Measurements from ENCODE around the gene VWA3B.

Gene VWA3B

GRCh38 chr2:98161186-98161585 lies 74.2 kb downstream of the VWA3B start:
- DNase-seq (ENCODE audit: insufficient read length, low spot score): no peak

GRCh38 chr2:98164256-98164655 lies 77.3 kb downstream of the VWA3B start:
- FAIRE-seq: no peak
- DNase-seq (ENCODE audit: insufficient read length, low spot score): no peak
- no peak for TF ChIP-seq POLR2A (IDR thresholded peaks at IDR 0.05; ENCODE audit: low read depth, low read length)

More at GRCh38 chr2:98161186-98161585, 74.2 kb downstream of the VWA3B start:
- no peak for FAIRE-seq
- TF ChIP-seq POLR2A (IDR thresholded peaks at IDR 0.05; ENCODE audit: low read depth, low read length): no peak

DNA sequence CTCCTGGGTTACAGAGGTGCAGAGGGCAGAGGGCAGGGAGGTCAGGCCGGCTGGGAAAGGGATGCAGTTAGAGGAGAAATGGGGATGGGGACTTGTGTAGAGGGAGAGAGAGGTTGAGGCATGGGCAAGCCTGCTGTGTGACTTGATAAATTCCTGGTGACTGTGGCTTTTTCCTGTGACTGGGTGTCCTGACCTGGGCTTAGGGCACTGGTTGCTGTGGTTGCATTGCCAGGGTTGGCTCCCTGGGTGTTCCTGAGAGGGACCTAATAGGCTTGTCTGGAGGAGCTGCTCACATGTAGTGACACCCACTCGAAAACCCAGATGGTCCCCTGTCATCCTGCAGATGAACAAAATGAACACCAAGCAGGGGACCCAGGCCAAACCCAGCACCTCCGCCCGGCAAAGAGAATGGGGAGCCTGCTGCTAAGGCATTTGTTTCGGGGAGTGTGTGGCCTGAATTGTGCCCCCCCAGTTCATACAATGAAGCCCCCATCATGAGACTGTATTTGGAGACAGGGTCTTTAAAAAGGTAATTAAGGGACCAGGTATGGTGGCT lies 78.6 kb downstream of the VWA3B start:
- no peak for TF ChIP-seq POLR2A (IDR thresholded peaks at IDR 0.05; ENCODE audit: low read depth, low read length)

DNA sequence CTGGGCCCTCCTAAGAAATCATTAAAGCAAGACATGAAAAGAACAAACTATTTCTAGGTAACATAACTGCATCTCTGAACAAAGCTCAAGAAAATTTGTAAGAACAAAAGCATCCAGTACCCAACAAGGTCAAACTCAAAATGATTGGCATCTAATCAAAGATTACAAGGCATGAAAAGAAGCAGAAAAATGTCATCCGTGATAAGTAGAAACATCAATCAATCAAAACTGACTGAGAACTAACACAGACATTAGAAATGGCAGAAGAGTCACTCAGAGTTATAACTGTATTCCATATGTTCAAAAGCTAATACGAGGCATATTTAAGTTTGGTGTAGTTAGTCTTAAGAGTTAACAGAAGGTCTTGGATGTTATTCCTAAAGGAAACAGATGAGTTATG lies 80.9 kb downstream of the VWA3B start:
- no peak for TF ChIP-seq POLR2A (IDR thresholded peaks at IDR 0.05; ENCODE audit: low read depth, low read length)
- FAIRE-seq: no peak
- DNase-seq (ENCODE audit: insufficient read length, low spot score): no peak

More for the DNA sequence above, 78.6 kb downstream of the VWA3B start:
- FAIRE-seq (no peak), DNase-seq (ENCODE audit: insufficient read length, low spot score) (no peak)

GRCh38 chr2:98170076-98170475 lies 83.1 kb downstream of the VWA3B start:
- DNase-seq (ENCODE audit: insufficient read length, low spot score): no peak
- FAIRE-seq: no peak
- TF ChIP-seq POLR2A (IDR thresholded peaks at IDR 0.05; ENCODE audit: low read depth, low read length): no peak

- DNase-seq (ENCODE audit: insufficient read length, low spot score) (no peak), FAIRE-seq (no peak)
- TF ChIP-seq POLR2A (IDR thresholded peaks at IDR 0.05; ENCODE audit: low read depth, low read length): no peak
Measured at GRCh38 chr2:98172150-98172765, 85.3 kb downstream of the VWA3B start.

DNA sequence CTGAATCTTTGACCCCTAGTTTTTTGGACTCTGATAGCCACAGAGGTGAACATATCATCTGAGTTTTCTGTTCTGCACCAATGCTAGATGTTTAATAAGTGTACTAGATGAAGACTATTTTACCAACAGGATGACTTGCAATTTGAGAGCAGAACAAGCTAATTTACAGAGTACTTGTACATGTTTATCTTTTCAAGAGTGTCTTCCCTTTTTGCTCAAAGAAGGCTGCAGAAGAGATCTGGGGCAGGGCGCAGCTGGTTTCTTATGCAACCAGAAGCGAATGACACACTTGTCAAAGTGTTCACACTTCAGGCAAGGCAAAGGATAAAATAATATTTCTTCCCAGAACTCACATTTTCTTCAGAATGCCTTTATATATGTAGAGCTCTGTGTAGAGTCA lies 86.0 kb downstream of the VWA3B start:
- DNase-seq (ENCODE audit: insufficient read length, low spot score) (no peak), FAIRE-seq (no peak)
- TF ChIP-seq POLR2A (IDR thresholded peaks at IDR 0.05; ENCODE audit: low read depth, low read length): no peak

DNA sequence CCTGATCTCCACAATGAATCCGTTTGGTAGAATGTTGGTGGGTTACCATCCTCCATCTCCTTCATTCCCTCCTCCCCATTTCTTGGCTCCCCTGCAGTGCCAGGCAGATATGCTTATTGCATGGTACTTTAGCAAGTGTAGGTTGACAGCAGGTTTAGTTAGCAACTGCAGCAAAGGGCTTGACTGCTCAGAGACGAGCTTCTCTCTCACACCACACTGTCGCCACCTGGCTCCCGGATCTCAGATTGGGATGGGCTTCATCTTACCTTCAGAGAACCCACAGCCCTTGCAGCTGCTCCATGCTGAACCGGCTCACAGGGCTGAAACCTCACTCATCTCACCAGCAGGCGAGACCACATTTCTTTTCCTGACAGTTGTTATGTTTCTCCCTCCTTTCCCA lies 88.8 kb downstream of the VWA3B start:
- FAIRE-seq (no peak), DNase-seq (ENCODE audit: insufficient read length, low spot score) (no peak)
- TF ChIP-seq POLR2A (IDR thresholded peaks at IDR 0.05; ENCODE audit: low read depth, low read length): no peak

- FAIRE-seq: no peak
- no peak for DNase-seq (ENCODE audit: insufficient read length, low spot score)
- no peak for TF ChIP-seq POLR2A (IDR thresholded peaks at IDR 0.05; ENCODE audit: low read depth, low read length)
Measured at GRCh38 chr2:98177286-98177685, 90.3 kb downstream of the VWA3B start.

DNA sequence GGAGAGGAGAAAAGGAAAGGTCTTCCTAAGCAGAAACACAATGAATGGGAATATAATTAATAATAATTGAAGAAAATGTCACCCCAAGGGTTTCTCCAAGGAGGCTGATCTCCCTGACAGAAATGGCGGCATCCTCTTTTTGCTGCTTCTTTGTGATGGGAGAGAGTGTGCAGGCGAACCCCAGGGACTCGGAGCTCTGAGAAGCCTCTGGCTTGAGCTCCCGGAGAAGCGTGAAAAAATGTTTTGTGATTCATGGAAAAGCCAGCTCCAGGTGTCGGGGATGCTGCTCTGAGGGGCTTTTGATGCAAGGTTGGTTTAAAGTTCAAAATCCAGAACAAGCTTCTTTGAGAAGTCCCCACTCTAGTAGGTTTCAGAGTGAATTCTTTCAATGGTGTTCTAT lies 91.0 kb downstream of the VWA3B start:
- no peak for DNase-seq (ENCODE audit: insufficient read length, low spot score)
- no peak for TF ChIP-seq POLR2A (IDR thresholded peaks at IDR 0.05; ENCODE audit: low read depth, low read length)
- FAIRE-seq: no peak

- no peak for TF ChIP-seq POLR2A (IDR thresholded peaks at IDR 0.05; ENCODE audit: low read depth, low read length)
- DNase-seq (ENCODE audit: insufficient read length, low spot score): no peak
- no peak for FAIRE-seq
Measured at GRCh38 chr2:98180456-98180855, 93.5 kb downstream of the VWA3B start.

- DNase-seq (ENCODE audit: insufficient read length, low spot score): no peak
- FAIRE-seq: no peak
- no peak for TF ChIP-seq POLR2A (IDR thresholded peaks at IDR 0.05; ENCODE audit: low read depth, low read length)
Measured at GRCh38 chr2:98181346-98181745, 94.4 kb downstream of the VWA3B start.

- no peak for DNase-seq (ENCODE audit: insufficient read length, low spot score)
- FAIRE-seq: no peak
Measured at GRCh38 chr2:98185801-98186200, 98.8 kb downstream of the VWA3B start.

GRCh38 chr2:98187194-98187593 lies 100.2 kb downstream of the VWA3B start:
- no peak for TF ChIP-seq POLR2A (IDR thresholded peaks at IDR 0.05; ENCODE audit: low read depth, low read length)
- FAIRE-seq: no peak
- no peak for DNase-seq (ENCODE audit: insufficient read length, low spot score)

More at GRCh38 chr2:98185801-98186200, 98.8 kb downstream of the VWA3B start:
- TF ChIP-seq POLR2A (IDR thresholded peaks at IDR 0.05; ENCODE audit: low read depth, low read length): no peak

GRCh38 chr2:98188351-98189046 lies 101.5 kb downstream of the VWA3B start:
- no peak for TF ChIP-seq POLR2A (IDR thresholded peaks at IDR 0.05; ENCODE audit: low read depth, low read length)
- FAIRE-seq (no peak), DNase-seq (ENCODE audit: insufficient read length, low spot score) (no peak)
